T-cell (primary cell): ENCODE data around the gene FAM156B. TPM values are rescaled to one million over a fixed set of nuclear protein-coding genes. Genes with fewer than 3 reads are reported as not detected.
"Not testable (repeated sequence)": the region's sequence is repeated elsewhere in the genome, so short reads cannot be mapped to it uniquely, and the experiment has no call there.

Source experiments
- ATAC-seq, 4 experiments: fragments of 200-7000 bp in 3 of 4; fragments of 150-1000 bp in 1 of 4; cut with Tn5 transposase; replicated peaks in 1 of 4; 1 replicate in 3 of 4; 2 replicates in 1 of 4; pipeline ENCODE4 v1.10.0; 2021; ENCODE audit warnings: moderate library complexity in 3 of 4, mild to moderate bottlenecking in 2 of 4, moderate number of reproducible peaks in 1 of 4
- CTCF ChIA-PET, 2 donors: fragments of 300-600 bp; sonication (Branson Sonifier 250); formaldehyde crosslinking; loops; one replicate each; lab custom pipeline; 2022; ENCODE audit warnings: antibody characterized with exemption in 2 of 2; lab: Charles Lee
- POLR2A ChIA-PET, 2 donors: fragments of 300-600 bp; sonication (Branson Sonifier 250); formaldehyde crosslinking; loops; one replicate each; lab custom pipeline; 2022; ENCODE audit warnings: antibody characterized with exemption in 2 of 2; lab: Charles Lee
- DNase-seq, 35 experiments: peaks; one replicate each; pipeline versions ENCODE4 v3.0.0 to v3.0.0-alpha.2; 2013 to 2023
- H3K27ac ChIP-seq: one replicate; pipeline ENCODE4 v1.5.1; 2013; ENCODE audit warnings: low read length
- H3K27me3 ChIP-seq, 2 experiments: replicated peaks in 1 of 2; 1 replicate in 1 of 2; 2 replicates in 1 of 2; pipeline versions ENCODE4 v1.6.1 to v1.7.0; 2013; ENCODE audit warnings: low read length in 1 of 2, mixed read lengths in 1 of 2; ENCODE audit not compliant: control insufficient read depth in 2 of 2, insufficient read depth in 2 of 2; ENCODE audit errors: extremely low read depth in 1 of 2
- H3K36me3 ChIP-seq, 2 donors: 1 replicate in 1 of 2; 2 replicates in 1 of 2; pipeline versions ENCODE4 v1.6.1 to v1.7.0; 2013; ENCODE audit warnings: low read length in 1 of 2; ENCODE audit not compliant: control insufficient read depth in 2 of 2, insufficient read depth in 1 of 2; ENCODE audit errors: extremely low read depth in 1 of 2
- H3K4me1 ChIP-seq, 2 experiments: 1 replicate in 1 of 2; 2 replicates in 1 of 2; pipeline versions ENCODE4 v1.6.1 to v1.7.0; 2013; ENCODE audit warnings: low read length in 2 of 2, mixed read lengths in 1 of 2; ENCODE audit not compliant: insufficient read depth in 2 of 2, control insufficient read depth in 1 of 2; ENCODE audit errors: extremely low read depth in 1 of 2
- H3K4me3 ChIP-seq, 2 donors: 1 replicate in 1 of 2; 2 replicates in 1 of 2; pipeline versions ENCODE4 v1.5.1 to v1.7.0; 2013; ENCODE audit warnings: mild to moderate bottlenecking in 2 of 2, low read length in 1 of 2, moderate library complexity in 1 of 2; ENCODE audit not compliant: control insufficient read depth in 1 of 2; ENCODE audit errors: extremely low read depth in 1 of 2
- H3K9me3 ChIP-seq: 2 replicates; pipeline ENCODE4 v1.7.0; 2013
- H3K27ac Mint-ChIP-seq, 2 donors: one replicate each; pipeline ENCODE4 v1.8.0; 2020 to 2021; ENCODE audit warnings: mild to moderate bottlenecking in 2 of 2, mixed read lengths in 2 of 2
- H3K27me3 Mint-ChIP-seq, 2 donors: one replicate each; pipeline ENCODE4 v1.8.0; 2021 to 2022; ENCODE audit warnings: mixed read lengths in 2 of 2
- H3K36me3 Mint-ChIP-seq: one replicate; pipeline ENCODE4 v1.8.0; 2021; ENCODE audit warnings: mixed read lengths
- H3K4me1 Mint-ChIP-seq, 3 donors: one replicate each; pipeline ENCODE4 v1.8.0; 2020 to 2022; ENCODE audit warnings: mixed read lengths in 3 of 3, mild to moderate bottlenecking in 1 of 3
- H3K4me3 Mint-ChIP-seq, 3 donors: one replicate each; pipeline ENCODE4 v1.8.0; 2020 to 2022; ENCODE audit warnings: mild to moderate bottlenecking in 3 of 3, mixed read lengths in 3 of 3, moderate library complexity in 3 of 3
- H3K9me3 Mint-ChIP-seq, 3 donors: one replicate each; pipeline ENCODE4 v1.8.0; 2020 to 2022; ENCODE audit warnings: mixed read lengths in 3 of 3
- WGBS: methylation state at CpG from one replicate; pipeline ENCODE4 v1.1.5; 2013; ENCODE audit warnings: missing lambda C conversion rate; ENCODE audit not compliant: insufficient coverage; 5-methylcytosine and 5-hydroxymethylcytosine counted together
- total RNA-seq, 35 experiments: library from RNA in 6 of 35; stranded (reverse) in 6 of 35; fragments of 120-200 nt in 1 of 35; gene quantifications; one replicate each; pipeline versions ENCODE4 v1.2.1 to v1.2.4 and lab custom pipeline; 2013 to 2026

Gene FAM156B
- total RNA-seq, 5 donors from 2014 or later (not counting 1 experiment from before 2014, with no cell fraction given): 2.7 to 12.4 (median 7.4) TPM

DNA sequence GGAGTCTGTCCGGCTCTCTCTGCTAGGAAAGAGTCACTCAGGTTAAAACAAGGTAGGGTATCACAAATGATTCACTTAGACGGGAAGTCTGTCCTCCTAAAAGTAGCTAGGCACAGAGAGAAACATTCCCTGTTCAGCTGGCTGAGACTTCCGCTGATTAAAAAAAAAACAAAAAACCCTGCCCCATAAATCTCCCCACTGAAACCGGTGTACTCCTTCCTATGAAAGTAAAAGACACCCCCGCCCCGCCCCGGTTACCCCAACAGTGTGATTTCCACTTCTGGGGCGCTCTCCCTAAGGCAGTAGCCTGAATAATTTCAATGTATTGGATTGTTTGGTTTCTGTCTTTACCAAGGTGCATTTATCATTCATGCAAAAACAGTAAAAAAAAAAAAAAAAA lies 692 bp upstream of the FAM156B start:
- H3K36me3 Mint-ChIP-seq, POLR2A ChIA-PET, H3K9me3 Mint-ChIP-seq, H3K4me3 ChIP-seq, CTCF ChIA-PET, H3K27ac Mint-ChIP-seq, H3K4me1 Mint-ChIP-seq, DNase-seq, H3K4me1 ChIP-seq, H3K4me3 Mint-ChIP-seq, H3K27me3 ChIP-seq, H3K27me3 Mint-ChIP-seq, H3K9me3 ChIP-seq, H3K27ac ChIP-seq, H3K36me3 ChIP-seq: not testable (repeated sequence)
- peak in 2 of 4 experiments; percentile 3 to 35 for ATAC-seq
- WGBS: no CpG with 5 or more reads among the region's 8 CpGs

DNA sequence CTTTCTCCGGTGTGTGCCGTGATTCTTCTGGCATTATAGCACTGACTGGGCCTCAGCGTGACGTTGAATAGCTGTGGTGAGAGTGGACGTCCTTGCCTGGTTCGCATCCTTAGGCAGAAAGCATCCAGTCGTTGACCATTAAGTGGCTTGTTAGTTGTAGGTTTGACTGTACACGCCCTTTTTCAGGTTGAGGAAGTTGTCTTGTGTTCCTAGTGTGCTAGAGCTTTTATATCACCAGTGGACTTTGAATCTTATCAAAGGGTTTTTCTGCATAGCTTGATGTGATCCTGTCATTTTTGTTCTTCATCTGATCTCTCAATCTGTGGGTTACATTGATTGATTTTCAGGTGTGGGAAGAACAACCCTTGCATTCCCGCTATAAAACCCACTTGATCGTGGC lies 8.4 kb downstream of the FAM156B start:
- H3K4me1 Mint-ChIP-seq, H3K27me3 Mint-ChIP-seq, H3K9me3 Mint-ChIP-seq, H3K9me3 ChIP-seq, H3K36me3 Mint-ChIP-seq, H3K27ac Mint-ChIP-seq, CTCF ChIA-PET, H3K27ac ChIP-seq, POLR2A ChIA-PET, ATAC-seq, H3K27me3 ChIP-seq, H3K4me3 ChIP-seq, H3K36me3 ChIP-seq, DNase-seq, H3K4me1 ChIP-seq, H3K4me3 Mint-ChIP-seq: not testable (repeated sequence)
- no CpG with 5 or more reads among the region's 10 CpGs for WGBS

DNA sequence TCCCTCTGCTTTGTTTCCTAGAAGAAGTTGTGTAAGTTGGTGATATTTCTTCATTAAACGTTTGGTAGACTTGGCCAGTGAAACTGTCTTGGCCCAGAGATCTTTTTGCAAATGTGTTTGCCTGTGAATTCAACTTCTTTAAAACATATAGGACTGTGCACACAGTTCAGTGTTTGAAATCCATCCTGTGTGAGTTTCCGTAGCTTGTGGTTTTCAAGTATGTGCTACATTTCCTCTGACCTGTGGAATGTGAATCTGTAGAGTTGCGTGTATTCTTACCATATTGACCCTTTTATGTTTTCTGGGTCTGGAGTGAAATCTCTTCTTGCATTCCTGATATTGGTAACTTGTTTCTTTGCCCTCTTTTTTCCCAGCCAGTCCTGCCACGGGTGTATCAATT lies 8.9 kb downstream of the FAM156B start:
- POLR2A ChIA-PET, CTCF ChIA-PET: not testable (repeated sequence)

DNA sequence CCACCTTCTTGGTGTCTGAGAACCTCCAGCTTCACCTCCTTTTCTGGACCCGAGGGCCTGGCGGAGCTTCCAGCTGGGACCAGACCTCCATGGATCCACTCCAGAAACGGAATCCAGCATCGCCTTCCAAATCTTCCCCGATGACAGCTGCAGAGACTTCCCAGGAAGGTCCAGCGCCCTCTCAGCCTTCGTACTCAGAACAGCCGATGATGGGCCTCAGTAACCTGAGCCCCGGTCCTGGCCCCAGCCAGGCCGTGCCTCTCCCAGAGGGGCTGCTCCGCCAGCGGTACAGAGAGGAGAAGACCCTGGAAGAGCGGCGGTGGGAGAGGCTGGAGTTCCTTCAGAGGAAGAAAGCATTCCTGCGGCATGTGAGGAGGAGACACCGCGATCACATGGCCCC lies 10.0 kb downstream of the FAM156B start:
- no CpG with 5 or more reads among the region's 17 CpGs for WGBS
- POLR2A ChIA-PET: not testable (repeated sequence)

More for the DNA sequence above, 8.9 kb downstream of the FAM156B start:
- ATAC-seq, H3K4me3 Mint-ChIP-seq, H3K27ac ChIP-seq, H3K27me3 Mint-ChIP-seq, H3K27ac Mint-ChIP-seq, H3K36me3 ChIP-seq, H3K9me3 ChIP-seq, DNase-seq, H3K4me1 ChIP-seq, H3K36me3 Mint-ChIP-seq, H3K4me3 ChIP-seq, H3K4me1 Mint-ChIP-seq, H3K9me3 Mint-ChIP-seq, H3K27me3 ChIP-seq: not testable (repeated sequence)
- no CpG with 5 or more reads among the region's 4 CpGs for WGBS

DNA sequence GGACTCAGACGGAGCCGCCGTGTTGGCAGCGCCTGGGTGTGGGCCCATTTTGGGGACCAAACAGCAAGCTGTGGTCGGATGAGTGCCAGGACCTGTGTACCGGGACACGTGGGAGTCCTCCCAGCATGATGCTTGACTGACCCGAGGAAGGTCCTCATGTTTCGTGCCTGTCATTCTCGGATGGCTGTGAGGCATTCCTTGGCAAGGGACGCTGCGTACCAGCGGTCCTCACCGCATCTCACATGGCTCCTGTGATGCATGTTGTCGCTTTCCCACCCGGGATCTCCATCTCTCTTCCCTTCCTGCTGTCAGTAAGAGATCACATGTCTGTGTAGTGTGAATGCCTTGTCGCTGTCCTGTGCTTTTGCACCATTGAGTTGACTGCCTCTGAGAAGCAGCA lies 10.8 kb downstream of the FAM156B start:
- H3K36me3 ChIP-seq, H3K9me3 Mint-ChIP-seq, ATAC-seq, POLR2A ChIA-PET, H3K4me3 Mint-ChIP-seq, H3K9me3 ChIP-seq, H3K27me3 ChIP-seq, H3K27ac Mint-ChIP-seq, H3K4me1 Mint-ChIP-seq, H3K36me3 Mint-ChIP-seq, CTCF ChIA-PET, H3K4me1 ChIP-seq, H3K27me3 Mint-ChIP-seq, H3K4me3 ChIP-seq, H3K27ac ChIP-seq, DNase-seq: not testable (repeated sequence)
- no CpG with 5 or more reads among the region's 17 CpGs for WGBS

More for the DNA sequence above, 10.0 kb downstream of the FAM156B start:
- CTCF ChIA-PET, H3K9me3 ChIP-seq, H3K27ac ChIP-seq, H3K27ac Mint-ChIP-seq, H3K27me3 Mint-ChIP-seq, DNase-seq, H3K4me1 Mint-ChIP-seq, H3K9me3 Mint-ChIP-seq, H3K36me3 ChIP-seq, H3K4me3 ChIP-seq, ATAC-seq, H3K4me3 Mint-ChIP-seq, H3K36me3 Mint-ChIP-seq, H3K27me3 ChIP-seq, H3K4me1 ChIP-seq: not testable (repeated sequence)

DNA sequence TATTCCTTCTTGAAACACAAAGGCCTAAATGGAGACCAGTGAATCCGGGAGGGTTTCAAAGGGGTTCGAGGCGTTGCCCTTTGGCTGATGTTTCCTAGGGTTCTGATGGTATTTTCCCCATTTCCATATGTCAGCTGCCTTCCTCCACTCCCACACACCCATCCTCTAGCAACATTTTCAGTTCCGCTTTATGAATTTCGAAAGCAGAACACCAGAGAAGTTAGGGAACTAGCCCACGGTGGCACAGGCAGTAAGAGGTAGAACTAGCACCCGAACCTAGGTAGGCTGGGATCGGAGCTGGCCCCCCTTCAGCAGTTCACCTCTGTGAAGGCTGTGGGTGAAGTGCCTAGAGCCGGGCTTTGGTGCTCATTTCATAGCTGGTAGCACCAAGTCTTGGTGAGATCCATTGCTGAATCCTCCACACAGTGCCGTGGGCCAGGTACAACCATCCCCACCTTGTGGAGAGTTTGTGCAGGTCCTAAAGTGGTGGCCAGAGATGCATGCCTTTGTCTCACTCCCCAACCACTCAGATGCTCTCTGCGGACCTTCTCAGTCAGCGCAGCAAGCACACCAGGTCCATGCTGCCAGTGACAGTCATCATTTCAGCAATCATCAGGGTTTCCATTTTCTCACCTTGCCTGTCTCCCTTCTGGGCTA lies 12.3 kb downstream of the FAM156B start:
- WGBS: no CpG with 5 or more reads among the region's 12 CpGs

DNA sequence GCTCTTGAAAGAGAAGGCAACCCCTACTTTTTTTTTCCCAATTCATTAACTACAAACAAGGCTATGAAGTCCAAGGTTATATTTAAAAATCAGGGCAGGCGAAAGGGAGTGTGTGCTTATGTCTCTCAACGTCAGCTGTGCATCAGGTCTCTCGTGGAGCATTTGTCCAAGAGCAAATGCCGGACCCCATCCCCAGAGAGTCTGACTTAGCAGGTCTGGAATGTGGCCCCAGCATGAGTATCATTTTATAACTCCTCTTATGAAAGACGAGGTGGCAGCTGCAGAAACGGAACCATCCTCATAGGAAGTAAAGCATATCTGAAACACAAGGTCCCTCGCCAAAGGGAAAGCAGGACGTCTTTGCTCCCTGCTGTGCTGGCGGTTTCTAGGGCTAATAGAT lies 16.6 kb downstream of the FAM156B start:
- CTCF ChIA-PET, H3K27me3 ChIP-seq, H3K9me3 ChIP-seq, ATAC-seq, DNase-seq, H3K4me3 Mint-ChIP-seq, H3K27ac Mint-ChIP-seq, H3K4me3 ChIP-seq, H3K27ac ChIP-seq, H3K9me3 Mint-ChIP-seq, H3K36me3 Mint-ChIP-seq, H3K4me1 Mint-ChIP-seq, POLR2A ChIA-PET, H3K27me3 Mint-ChIP-seq, H3K36me3 ChIP-seq, H3K4me1 ChIP-seq: not testable (repeated sequence)
- WGBS: no CpG with 5 or more reads among the region's 9 CpGs

More for the DNA sequence above, 12.3 kb downstream of the FAM156B start:
- H3K27me3 Mint-ChIP-seq, H3K36me3 Mint-ChIP-seq, H3K27ac Mint-ChIP-seq, CTCF ChIA-PET, H3K4me1 ChIP-seq, H3K4me3 Mint-ChIP-seq, POLR2A ChIA-PET, H3K4me1 Mint-ChIP-seq, H3K9me3 Mint-ChIP-seq, H3K27ac ChIP-seq, H3K27me3 ChIP-seq, H3K36me3 ChIP-seq, H3K4me3 ChIP-seq, ATAC-seq, H3K9me3 ChIP-seq, DNase-seq: not testable (repeated sequence)
